Suprapubic skin (tissue), 4 donors: Measurements from ENCODE around the gene COL20A1. TPM values are rescaled to one million over a fixed set of nuclear protein-coding genes. Genes with fewer than 3 reads are reported as not detected.

ENCODE experiments used
- DNase-seq, 2 donors: peaks; one replicate each; pipeline ENCODE4 v3.0.0-alpha.2; 2019; ENCODE audit warnings: low spot score in 2 of 2
- H3K27ac ChIP-seq: fragments of 200-600 bp; sonication (generic); one replicate; pipeline ENCODE4 v1.5.1; 2019
- H3K27me3 ChIP-seq: fragments of 200-600 bp; sonication (generic); one replicate; pipeline ENCODE4 v1.5.1; 2019
- H3K36me3 ChIP-seq: fragments of 200-600 bp; sonication (generic); one replicate; pipeline ENCODE4 v1.5.1; 2019
- H3K4me1 ChIP-seq: fragments of 200-600 bp; sonication (generic); one replicate; pipeline ENCODE4 v1.5.1; 2019
- H3K4me3 ChIP-seq: fragments of 200-600 bp; sonication (generic); one replicate; pipeline ENCODE4 v1.5.1; 2019; ENCODE audit warnings: mild to moderate bottlenecking
- H3K9me3 ChIP-seq: fragments of 200-600 bp; sonication (generic); one replicate; pipeline ENCODE4 v1.5.1; 2019
- EP300 ChIP-seq: sonication (generic); formaldehyde crosslinking; IDR thresholded peaks from one replicate; pipeline ENCODE4 v1.6.1; 2017; ENCODE audit warnings: antibody characterized with exemption
- POLR2A ChIP-seq, 2 donors: fragments of 450-650 bp; IDR thresholded peaks; one replicate each; pipeline ENCODE4 v1.6.1; 2017; ENCODE audit warnings: antibody characterized with exemption in 2 of 2, mild to moderate bottlenecking in 2 of 2, moderate library complexity in 2 of 2
- POLR2AphosphoS5 ChIP-seq, 3 donors: sonication (generic); formaldehyde crosslinking; IDR thresholded peaks; one replicate each; pipeline ENCODE4 v1.6.1; 2017; ENCODE audit warnings: antibody characterized with exemption in 3 of 3
- WGBS: methylation state at CpG from one replicate; pipeline ENCODE4 v1.1.5; 2018; 5-methylcytosine and 5-hydroxymethylcytosine counted together
- total RNA-seq, 4 donors: library from RNA; depleted of rRNA; stranded (reverse); fragments of >200 nt; gene quantifications; one replicate each; pipeline ENCODE4 v1.1.0, GENCODE V29; 2016
- TF ChIP-seq, protein P1 (sequence below), 2 donors: fragments of 200-600 bp in 1 of 2; fragments of 450-650 bp in 1 of 2; sonication (generic) in 1 of 2; IDR thresholded peaks; one replicate each; pipeline ENCODE4 v1.5.1; 2016 to 2019; ENCODE audit warnings: antibody characterized with exemption in 2 of 2, mild to moderate bottlenecking in 1 of 2, moderate library complexity in 1 of 2

Gene COL20A1
- total RNA-seq, 4 donors from 2014 or later: not detected

GRCh38 chr20:63346131-63347080 lies 53.4 kb downstream of the COL20A1 start:
- no peak overlapping the region for H3K27ac ChIP-seq
- DNase-seq: no peak
- no peaks in the 10 kb centered on the region for H3K36me3 ChIP-seq
- H3K4me1 ChIP-seq: peaks cover 28% of the 10 kb centered on the region
- peaks cover 80% of the 10 kb centered on the region for H3K27me3 ChIP-seq
- 85% methylated on average over 35 of the region's 50 CpGs for WGBS
- TF ChIP-seq, protein P1, sequence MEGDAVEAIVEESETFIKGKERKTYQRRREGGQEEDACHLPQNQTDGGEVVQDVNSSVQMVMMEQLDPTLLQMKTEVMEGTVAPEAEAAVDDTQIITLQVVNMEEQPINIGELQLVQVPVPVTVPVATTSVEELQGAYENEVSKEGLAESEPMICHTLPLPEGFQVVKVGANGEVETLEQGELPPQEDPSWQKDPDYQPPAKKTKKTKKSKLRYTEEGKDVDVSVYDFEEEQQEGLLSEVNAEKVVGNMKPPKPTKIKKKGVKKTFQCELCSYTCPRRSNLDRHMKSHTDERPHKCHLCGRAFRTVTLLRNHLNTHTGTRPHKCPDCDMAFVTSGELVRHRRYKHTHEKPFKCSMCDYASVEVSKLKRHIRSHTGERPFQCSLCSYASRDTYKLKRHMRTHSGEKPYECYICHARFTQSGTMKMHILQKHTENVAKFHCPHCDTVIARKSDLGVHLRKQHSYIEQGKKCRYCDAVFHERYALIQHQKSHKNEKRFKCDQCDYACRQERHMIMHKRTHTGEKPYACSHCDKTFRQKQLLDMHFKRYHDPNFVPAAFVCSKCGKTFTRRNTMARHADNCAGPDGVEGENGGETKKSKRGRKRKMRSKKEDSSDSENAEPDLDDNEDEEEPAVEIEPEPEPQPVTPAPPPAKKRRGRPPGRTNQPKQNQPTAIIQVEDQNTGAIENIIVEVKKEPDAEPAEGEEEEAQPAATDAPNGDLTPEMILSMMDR (IDR thresholded peaks at IDR 0.05): no peak
- no peak for TF ChIP-seq POLR2AphosphoS5 (IDR thresholded peaks at IDR 0.05)
- no peak for TF ChIP-seq POLR2A (IDR thresholded peaks at IDR 0.05)
- no peak for TF ChIP-seq EP300
- H3K9me3 ChIP-seq: no peaks in the 10 kb centered on the region
- no peak overlapping the region for H3K4me3 ChIP-seq

GRCh38 chr20:63347081-63347741 lies 54.2 kb downstream of the COL20A1 start:
- no peak overlapping the region for H3K4me3 ChIP-seq
- WGBS: 87% methylated on average over 10 of the region's 33 CpGs
- H3K36me3 ChIP-seq: no peaks in the 10 kb centered on the region
- peaks cover 28% of the 10 kb centered on the region for H3K4me1 ChIP-seq
- no peak overlapping the region for H3K27ac ChIP-seq
- peaks cover 73% of the 10 kb centered on the region for H3K27me3 ChIP-seq
- DNase-seq: no peak
- TF ChIP-seq, protein P1 (IDR thresholded peaks at IDR 0.05): no peak
- TF ChIP-seq POLR2A (IDR thresholded peaks at IDR 0.05) (no peak), EP300 (no peak), POLR2AphosphoS5 (IDR thresholded peaks at IDR 0.05) (no peak)
- H3K9me3 ChIP-seq: no peaks in the 10 kb centered on the region

GRCh38 chr20:63347950-63348827 lies 55.2 kb downstream of the COL20A1 start:
- Histone ChIP-seq H3K4me1 (peaks cover 34% of the 10 kb centered on the region), H3K36me3 (no peaks in the 10 kb centered on the region), H3K4me3 (no peak overlapping the region), H3K9me3 (no peaks in the 10 kb centered on the region), H3K27ac (no peak overlapping the region), H3K27me3 (peaks cover 69% of the 10 kb centered on the region)
- no peak for DNase-seq
- WGBS: 77% methylated on average over 14 of the region's 46 CpGs
- TF ChIP-seq, protein P1 (IDR thresholded peaks at IDR 0.05): no peak
- TF ChIP-seq POLR2AphosphoS5 (IDR thresholded peaks at IDR 0.05) (no peak), POLR2A (IDR thresholded peaks at IDR 0.05) (no peak), EP300 (no peak)

DNA sequence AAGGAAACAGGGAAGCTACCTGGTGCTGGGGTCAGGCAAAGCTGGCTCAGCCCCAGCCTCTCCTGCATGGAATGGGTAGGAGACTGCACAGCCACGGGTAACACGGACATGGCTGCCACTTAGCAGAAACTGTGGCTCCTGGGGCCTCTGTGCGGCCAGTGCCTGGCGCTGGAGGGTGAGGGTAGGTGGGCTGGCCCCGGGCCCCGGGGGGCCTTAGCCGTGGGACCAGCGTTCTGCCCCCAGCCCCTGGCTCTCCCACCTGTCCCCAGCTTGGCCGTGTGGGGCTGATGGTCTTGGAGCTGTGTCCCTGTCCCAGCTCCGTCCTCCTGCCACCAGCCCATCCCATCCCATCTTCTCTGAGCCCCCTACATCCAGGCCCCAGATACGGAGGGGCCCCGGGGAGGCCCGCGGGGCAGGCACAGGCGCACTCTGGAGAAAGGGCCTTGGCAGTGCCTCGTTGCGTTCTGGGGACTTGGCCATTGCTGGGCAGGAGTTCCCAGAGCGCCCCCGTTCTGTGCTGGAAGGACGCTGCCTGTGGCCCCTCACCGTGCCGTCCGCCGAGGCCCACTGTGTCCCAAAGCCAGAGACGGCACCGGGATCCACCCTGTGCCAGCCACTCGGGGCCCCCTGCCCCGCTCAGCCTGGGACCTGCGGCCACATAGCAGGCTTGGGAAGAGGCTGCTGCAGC lies 56.0 kb downstream of the COL20A1 start:
- H3K27ac ChIP-seq: no peak overlapping the region
- H3K4me3 ChIP-seq: no peak overlapping the region
- H3K36me3 ChIP-seq: no peaks in the 10 kb centered on the region
- H3K4me1 ChIP-seq: peaks cover 32% of the 10 kb centered on the region
- DNase-seq: no peak
- TF ChIP-seq, protein P1 (IDR thresholded peaks at IDR 0.05): no peak
- TF ChIP-seq POLR2A (IDR thresholded peaks at IDR 0.05) (no peak), EP300 (no peak)
- H3K27me3 ChIP-seq: peaks cover 61% of the 10 kb centered on the region
- H3K9me3 ChIP-seq: no peaks in the 10 kb centered on the region
- 75% methylated on average over 12 of the region's 29 CpGs for WGBS
